Body of pancreas (tissue), 4 donors: ENCODE results near the gene CRBN. TPM values are rescaled to one million over a fixed set of nuclear protein-coding genes. Genes with fewer than 3 reads are reported as not detected.
A peak's percentile ranks its signal among the peaks of the same experiment; 100 is the strongest.

Experiments used
- ATAC-seq: fragments of 150-250 bp; one replicate; pipeline ENCODE4 v1.9.1; 2016
- DNase-seq, 4 donors: peaks; one replicate each; pipeline ENCODE4 v3.0.0-alpha.2; 2019
- H3K27ac ChIP-seq, 4 donors: fragments of 200-600 bp; sonication (generic); 1 replicate in 3 of 4; 2 replicates in 1 of 4; pipeline versions ENCODE4 v1.5.1 to v1.6.1; 2016 to 2019; ENCODE audit warnings: mild to moderate bottlenecking in 1 of 4, mixed read lengths in 1 of 4, moderate library complexity in 1 of 4
- H3K27me3 ChIP-seq, 2 donors: fragments of 200-600 bp; sonication (generic); one replicate each; pipeline ENCODE4 v1.6.0; 2016; ENCODE audit warnings: mild to moderate bottlenecking in 1 of 2
- H3K36me3 ChIP-seq, 2 donors: fragments of 200-600 bp; sonication (generic); replicated peaks in 1 of 2; 2 replicates each; pipeline ENCODE4 v1.5.1; 2016; ENCODE audit warnings: low read depth in 2 of 2; ENCODE audit not compliant: insufficient read depth in 1 of 2
- H3K4me1 ChIP-seq: fragments of 200-600 bp; sonication (generic); one replicate; pipeline ENCODE4 v1.6.0; 2016
- H3K4me3 ChIP-seq, 2 donors: fragments of 200-600 bp; sonication (generic); 1 replicate in 1 of 2; 2 replicates in 1 of 2; pipeline ENCODE4 v1.5.1; 2016 to 2019
- H3K9me3 ChIP-seq, 3 donors: fragments of 200-600 bp; sonication (generic); 1 replicate in 2 of 3; 2 replicates in 1 of 3; pipeline ENCODE4 v1.5.1; 2016
- POLR2A ChIP-seq, 3 donors: fragments of 450-650 bp; IDR thresholded peaks; one replicate each; pipeline ENCODE4 v1.6.1; 2016; ENCODE audit warnings: antibody characterized with exemption in 3 of 3, mild to moderate bottlenecking in 2 of 3
- WGBS, 2 donors: methylation state at CpG; one replicate each; pipeline ENCODE4 v1.1.5; 2017; 5-methylcytosine and 5-hydroxymethylcytosine counted together
- intact Hi-C: fragments of 100-400 bp; cut with DNase I; formaldehyde crosslinking; loops from one replicate; pipeline ENCODE4 v1.15.1; 2023
- total RNA-seq, 2 donors: library from RNA; depleted of rRNA; stranded (reverse); fragments of >200 nt; gene quantifications; one replicate each; pipeline ENCODE4 v1.1.0, GENCODE V29; 2016
- TF ChIP-seq, protein P1 (sequence below), 7 experiments: fragments of 450-650 bp in 4 of 7; fragments of 200-600 bp in 3 of 7; sonication (generic) in 3 of 7; IDR thresholded peaks; one replicate each; pipeline ENCODE4 v1.5.1; 2016 to 2019; ENCODE audit warnings: antibody characterized with exemption in 7 of 7

The CRBN gene
- total RNA-seq, 2 donors from 2014 or later: 33.9 to 37.9 TPM

DNA sequence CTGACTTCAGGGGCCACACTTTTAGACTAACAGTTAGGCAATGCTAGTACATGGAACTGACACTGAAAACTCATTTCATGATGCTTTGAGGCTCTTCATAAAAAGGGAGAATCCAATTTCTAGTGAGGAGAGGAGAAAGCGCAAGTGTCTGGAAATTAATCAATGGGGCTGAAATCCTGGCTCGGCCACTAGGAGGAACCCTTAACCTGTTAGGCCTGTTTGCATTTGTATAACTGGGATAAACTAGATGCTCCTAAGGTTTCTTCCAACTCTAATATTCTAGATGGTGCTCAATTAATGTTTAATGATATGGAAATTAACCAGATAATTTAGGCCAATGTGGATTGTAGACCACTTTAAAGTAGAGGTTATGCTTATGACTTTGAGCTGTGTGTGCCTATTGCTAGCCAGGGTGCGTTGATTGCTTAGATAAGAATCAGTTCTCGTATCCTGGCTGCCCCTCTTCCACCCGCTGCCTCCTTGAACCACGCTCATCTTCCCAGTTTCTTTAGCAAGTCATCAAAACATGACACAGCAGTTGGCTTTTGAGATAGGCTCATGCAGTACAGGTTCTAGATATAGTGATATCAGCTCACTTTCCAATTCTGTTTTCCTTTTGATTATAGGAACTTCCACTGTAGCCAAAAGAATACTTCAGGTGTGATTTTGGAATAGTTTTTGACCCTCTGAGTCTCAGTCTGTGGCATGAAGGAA is 16.8 kb upstream of the CRBN start:
- intact Hi-C loops: no loop called here
- no peak overlapping the region for H3K27ac ChIP-seq
- WGBS, 2 donors: 30 to 44% methylated on average over 6 of the region's 6 CpGs
- no peaks in the 10 kb centered on the region for H3K27me3 ChIP-seq
- peaks cover 6% of the 10 kb centered on the region for H3K4me1 ChIP-seq
- H3K4me3 ChIP-seq: no peak overlapping the region
- ATAC-seq: no peak
- no peaks in the 10 kb centered on the region for H3K9me3 ChIP-seq
- H3K36me3 ChIP-seq: no peaks in the 10 kb centered on the region
- TF ChIP-seq POLR2A (IDR thresholded peaks at IDR 0.05): no peak
- TF ChIP-seq, protein P1, sequence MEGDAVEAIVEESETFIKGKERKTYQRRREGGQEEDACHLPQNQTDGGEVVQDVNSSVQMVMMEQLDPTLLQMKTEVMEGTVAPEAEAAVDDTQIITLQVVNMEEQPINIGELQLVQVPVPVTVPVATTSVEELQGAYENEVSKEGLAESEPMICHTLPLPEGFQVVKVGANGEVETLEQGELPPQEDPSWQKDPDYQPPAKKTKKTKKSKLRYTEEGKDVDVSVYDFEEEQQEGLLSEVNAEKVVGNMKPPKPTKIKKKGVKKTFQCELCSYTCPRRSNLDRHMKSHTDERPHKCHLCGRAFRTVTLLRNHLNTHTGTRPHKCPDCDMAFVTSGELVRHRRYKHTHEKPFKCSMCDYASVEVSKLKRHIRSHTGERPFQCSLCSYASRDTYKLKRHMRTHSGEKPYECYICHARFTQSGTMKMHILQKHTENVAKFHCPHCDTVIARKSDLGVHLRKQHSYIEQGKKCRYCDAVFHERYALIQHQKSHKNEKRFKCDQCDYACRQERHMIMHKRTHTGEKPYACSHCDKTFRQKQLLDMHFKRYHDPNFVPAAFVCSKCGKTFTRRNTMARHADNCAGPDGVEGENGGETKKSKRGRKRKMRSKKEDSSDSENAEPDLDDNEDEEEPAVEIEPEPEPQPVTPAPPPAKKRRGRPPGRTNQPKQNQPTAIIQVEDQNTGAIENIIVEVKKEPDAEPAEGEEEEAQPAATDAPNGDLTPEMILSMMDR (IDR thresholded peaks at IDR 0.05): peak in 6 of 7 experiments; percentile 24 to 44 (median 36)
- peak in 1 of 4 donors; percentile 22 for DNase-seq

DNA sequence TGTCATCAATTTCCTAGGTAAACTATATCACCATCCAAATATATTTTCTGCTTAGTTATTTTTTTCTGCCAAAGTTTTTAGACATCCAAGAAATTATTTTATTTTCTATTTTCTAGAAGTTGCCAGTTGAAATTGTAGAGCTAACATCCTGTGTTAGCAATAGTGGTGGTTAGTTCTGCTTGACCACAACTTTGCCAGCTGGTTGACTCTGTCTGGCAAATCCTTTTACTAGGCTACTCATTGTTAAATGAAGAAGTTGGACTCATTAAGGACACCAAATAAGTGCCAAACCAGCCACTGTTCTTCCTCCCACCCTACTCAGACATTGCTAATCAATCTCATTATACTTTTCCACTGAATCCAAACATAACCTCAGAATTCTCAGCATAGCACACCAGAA is 15.4 kb upstream of the CRBN start:
- intact Hi-C loops: no loop called here

GRCh38 chr3:3192286-3192675 is 12.8 kb upstream of the CRBN start:
- no peaks in the 10 kb centered on the region for H3K9me3 ChIP-seq
- no peak overlapping the region for H3K4me3 ChIP-seq
- H3K27ac ChIP-seq: no peak overlapping the region
- H3K4me1 ChIP-seq: no peaks in the 10 kb centered on the region
- no peak for ATAC-seq
- no peaks in the 10 kb centered on the region for H3K36me3 ChIP-seq
- no peaks in the 10 kb centered on the region for H3K27me3 ChIP-seq
- 8 to 9% methylated on average over 2 of the region's 2 CpGs for WGBS, 2 donors
- intact Hi-C loops: no loop called here
- no peak for TF ChIP-seq POLR2A (IDR thresholded peaks at IDR 0.05)
- TF ChIP-seq, protein P1 (IDR thresholded peaks at IDR 0.05): no peak
- no peak for DNase-seq

More for the DNA sequence above, 15.4 kb upstream of the CRBN start:
- TF ChIP-seq, protein P1 (IDR thresholded peaks at IDR 0.05): no peak
- no peak for TF ChIP-seq POLR2A (IDR thresholded peaks at IDR 0.05)
- DNase-seq (no peak), ATAC-seq (no peak)
- no peaks in the 10 kb centered on the region for H3K4me1 ChIP-seq
- no peaks in the 10 kb centered on the region for H3K27me3 ChIP-seq
- no peak overlapping the region for H3K4me3 ChIP-seq
- no peaks in the 10 kb centered on the region for H3K36me3 ChIP-seq
- no peak overlapping the region for H3K27ac ChIP-seq
- H3K9me3 ChIP-seq: no peaks in the 10 kb centered on the region

- no peaks in the 10 kb centered on the region for H3K4me1 ChIP-seq
- DNase-seq: no peak
- TF ChIP-seq, protein P1 (IDR thresholded peaks at IDR 0.05): no peak
- TF ChIP-seq POLR2A (IDR thresholded peaks at IDR 0.05): no peak
- no peaks in the 10 kb centered on the region for H3K27me3 ChIP-seq
- no peak overlapping the region for H3K27ac ChIP-seq
- H3K36me3 ChIP-seq: no peaks in the 10 kb centered on the region
- no peak overlapping the region for H3K4me3 ChIP-seq
- ATAC-seq: no peak
- no peaks in the 10 kb centered on the region for H3K9me3 ChIP-seq
- intact Hi-C loops: no loop called here
- WGBS, 2 donors: 12 to 22% methylated on average over 4 of the region's 4 CpGs
Measured at GRCh38 chr3:3191675-3192285, 12.3 kb upstream of the CRBN start.

DNA sequence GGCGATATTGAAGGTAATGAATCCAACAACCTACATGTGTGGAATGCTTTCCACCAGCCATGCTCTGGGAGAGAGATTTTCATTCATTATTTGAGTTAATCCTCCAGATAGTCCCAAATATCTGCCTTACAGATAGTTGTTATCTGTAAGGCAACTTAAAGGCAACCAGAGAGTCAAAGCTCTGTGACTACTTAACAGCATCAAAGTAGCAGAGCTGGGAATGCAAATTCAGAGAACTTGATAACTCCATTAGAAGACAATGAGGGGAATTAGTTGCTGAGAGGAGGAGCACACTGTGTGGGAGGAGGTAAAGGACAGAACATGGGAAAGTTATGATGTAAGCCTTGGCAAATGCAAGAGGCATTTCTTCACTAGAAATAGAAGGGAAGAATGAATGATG is 10.5 kb upstream of the CRBN start:
- TF ChIP-seq, protein P1 (IDR thresholded peaks at IDR 0.05): no peak
- TF ChIP-seq POLR2A (IDR thresholded peaks at IDR 0.05): no peak
- WGBS, 2 donors: 43 to 63% methylated on average over 1 of the region's 1 CpG

More for the DNA sequence above, 10.5 kb upstream of the CRBN start:
- Histone ChIP-seq H3K36me3 (no peaks in the 10 kb centered on the region), H3K27me3 (no peaks in the 10 kb centered on the region), H3K4me1 (no peaks in the 10 kb centered on the region), H3K9me3 (no peaks in the 10 kb centered on the region), H3K4me3 (no peak overlapping the region), H3K27ac (no peak overlapping the region)
- DNase-seq (no peak), ATAC-seq (no peak)
- intact Hi-C loops: no loop called here
